Measurements from ENCODE around the gene MTMR4.
A peak's percentile ranks its signal among the peaks of the same experiment; 100 is the strongest.
"Not testable (repeated sequence)": the region's sequence is repeated elsewhere in the genome, so short reads cannot be mapped to it uniquely, and the experiment has no call there.

MTMR4 gene

GRCh38 chr17:58513965-58514769 is at the start of gene MTMR4:
TSS of gene MTMR4 (minus strand) at chr17:58514638. CDS start at chr17:58514407, 231 bp downstream.
- DNase-seq (ENCODE audit: low read depth) = peak; percentile 64

- no peak for DNase-seq (ENCODE audit: low read depth)
Measured at GRCh38 chr17:58560511-58560910, 46.1 kb upstream of the MTMR4 start.

- DNase-seq (ENCODE audit: low read depth) = no peak
Measured at GRCh38 chr17:58557981-58558380, 43.5 kb upstream of the MTMR4 start.

- no peak for DNase-seq (ENCODE audit: low read depth)
Measured at GRCh38 chr17:58556833-58557250, 42.4 kb upstream of the MTMR4 start.

GRCh38 chr17:58555109-58555508 is 40.7 kb upstream of the MTMR4 start:
- DNase-seq (ENCODE audit: low read depth) = not testable (repeated sequence)

- DNase-seq (ENCODE audit: low read depth) = peak; percentile 28
Measured at GRCh38 chr17:58541249-58541648, 26.8 kb upstream of the MTMR4 start.

GRCh38 chr17:58539698-58540097 is 25.3 kb upstream of the MTMR4 start:
- DNase-seq (ENCODE audit: low read depth) = no peak

- DNase-seq (ENCODE audit: low read depth) = no peak
Measured at GRCh38 chr17:58538811-58539409, 24.5 kb upstream of the MTMR4 start.

GRCh38 chr17:58537266-58537665 is 22.8 kb upstream of the MTMR4 start:
- DNase-seq (ENCODE audit: low read depth) = no peak

- DNase-seq (ENCODE audit: low read depth) = no peak
Measured at GRCh38 chr17:58536542-58536941, 22.1 kb upstream of the MTMR4 start.

GRCh38 chr17:58535431-58535830 is 21.0 kb upstream of the MTMR4 start:
- peak; percentile 18 for DNase-seq (ENCODE audit: low read depth)

GRCh38 chr17:58534901-58535421 is 20.5 kb upstream of the MTMR4 start:
- DNase-seq (ENCODE audit: low read depth) = peak; percentile 86

- DNase-seq (ENCODE audit: low read depth) = no peak
Measured at GRCh38 chr17:58534331-58534730, 19.9 kb upstream of the MTMR4 start.

- no peak for DNase-seq (ENCODE audit: low read depth)
Measured at GRCh38 chr17:58533616-58534188, 19.3 kb upstream of the MTMR4 start.

GRCh38 chr17:58532555-58532951 is 18.1 kb upstream of the MTMR4 start:
- DNase-seq (ENCODE audit: low read depth) = no peak

- no peak for DNase-seq (ENCODE audit: low read depth)
Measured at GRCh38 chr17:58531661-58532554, 17.5 kb upstream of the MTMR4 start.

- DNase-seq (ENCODE audit: low read depth) = no peak
Measured at GRCh38 chr17:58531122-58531521, 16.7 kb upstream of the MTMR4 start.

- DNase-seq (ENCODE audit: low read depth) = no peak
Measured at GRCh38 chr17:58530655-58531054, 16.2 kb upstream of the MTMR4 start.

- DNase-seq (ENCODE audit: low read depth) = no peak
Measured at GRCh38 chr17:58529275-58529674, 14.8 kb upstream of the MTMR4 start.

GRCh38 chr17:58528443-58528842 is 14.0 kb upstream of the MTMR4 start:
- DNase-seq (ENCODE audit: low read depth) = no peak

- DNase-seq (ENCODE audit: low read depth) = peak; percentile 66
Measured at GRCh38 chr17:58527949-58528348, 13.5 kb upstream of the MTMR4 start.

GRCh38 chr17:58527306-58527705 is 12.9 kb upstream of the MTMR4 start:
- no peak for DNase-seq (ENCODE audit: low read depth)

Measured in iris pigment epithelial cell (primary cell).